Measurements from ENCODE around the gene ZNF532. TPM values are rescaled to one million over a fixed set of nuclear protein-coding genes. Genes with fewer than 3 reads are reported as not detected.
A peak's percentile ranks its signal among the peaks of the same experiment; 100 is the strongest.
"Not testable (repeated sequence)": the region's sequence is repeated elsewhere in the genome, so short reads cannot be mapped to it uniquely, and the experiment has no call there.

The ZNF532 gene
- total and polyA plus RNA-seq, 2 experiments from 2014 or later: 28.2 to 108 TPM

DNA sequence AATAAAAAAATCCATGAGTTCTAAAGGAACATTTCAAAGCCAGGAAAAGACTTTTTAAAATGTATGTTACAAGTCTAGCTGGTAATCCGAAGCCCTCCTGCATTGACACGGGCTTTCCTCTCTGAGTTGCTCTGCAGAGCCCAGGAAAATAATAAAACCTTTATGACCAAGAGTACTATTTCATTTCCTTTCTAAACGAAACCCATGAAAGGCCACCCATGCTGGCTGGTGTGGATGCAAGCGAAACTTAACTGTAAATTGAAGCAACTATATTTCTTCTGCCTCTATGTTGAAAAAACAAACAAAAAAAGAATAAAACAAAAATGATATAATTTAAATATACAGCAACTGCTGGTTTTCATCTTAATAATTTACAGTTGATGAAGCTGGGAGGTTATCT, 41.3 kb upstream of the ZNF532 start:
- H3K36me3 ChIP-seq: no peaks in the 10 kb centered on the region
- no peaks in the 10 kb centered on the region for H3K9me3 ChIP-seq (ENCODE audit: low read depth)
- no peaks in the 10 kb centered on the region for H3K27me3 ChIP-seq
- TF ChIP-seq CTCF (IDR thresholded peaks at IDR 0.05; ENCODE audit: low read depth, low read length): no peak
- no peak overlapping the region for H3K27ac ChIP-seq
- DNase-seq (ENCODE audit: low read depth in 1 of 2, low spot score in 1 of 2): no peak
- no peaks in the 10 kb centered on the region for H3K4me1 ChIP-seq (ENCODE audit: low read depth)
- no peak overlapping the region for H3K4me3 ChIP-seq

DNA sequence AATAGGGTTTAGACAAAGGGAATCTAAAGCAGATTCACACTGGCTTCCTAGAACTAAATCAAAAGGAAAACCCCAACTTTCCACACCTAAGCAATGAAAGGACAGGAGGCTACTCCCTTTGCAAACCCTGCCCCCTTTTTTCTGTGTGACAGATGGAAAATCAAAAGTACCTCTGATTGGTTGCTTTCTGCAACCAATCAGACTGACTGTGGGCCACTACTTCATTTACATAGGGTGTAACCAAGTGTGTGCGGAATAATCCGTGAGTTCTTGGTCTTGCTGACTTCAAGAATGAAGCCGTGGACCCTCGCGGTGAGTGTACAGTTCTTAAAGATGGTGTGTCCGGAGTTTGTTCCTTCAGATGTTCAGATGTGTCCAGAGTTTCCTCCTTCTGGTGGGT, 37.8 kb upstream of the ZNF532 start:
- H3K4me1 ChIP-seq (ENCODE audit: low read depth); H3K27me3 ChIP-seq; DNase-seq (ENCODE audit: low read depth in 1 of 2, low spot score in 1 of 2); H3K27ac ChIP-seq; H3K36me3 ChIP-seq; H3K9me3 ChIP-seq (ENCODE audit: low read depth); H3K4me3 ChIP-seq: not testable (repeated sequence)

DNA sequence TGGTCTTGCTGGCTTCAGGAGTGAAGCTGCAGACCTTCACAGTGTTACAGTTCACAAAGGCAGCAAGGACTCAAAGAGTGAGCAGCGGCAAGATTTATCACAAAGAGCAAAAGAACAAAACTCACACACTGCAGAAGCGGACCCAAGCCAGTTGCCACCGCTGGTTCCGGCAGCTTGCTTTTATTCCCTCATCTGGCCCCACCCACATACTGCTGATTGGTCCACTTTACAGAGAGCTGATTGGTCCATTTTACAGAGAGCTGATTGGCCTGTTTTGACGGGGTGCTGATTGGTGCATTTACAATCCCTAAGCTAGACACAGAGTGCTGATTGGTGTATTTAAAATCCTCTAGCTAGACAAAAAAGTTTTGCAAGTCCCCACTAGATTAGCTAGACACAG, 37.2 kb upstream of the ZNF532 start:
- no peaks in the 10 kb centered on the region for H3K27me3 ChIP-seq
- no peak overlapping the region for H3K4me3 ChIP-seq
- no peak overlapping the region for H3K27ac ChIP-seq
- no peak for TF ChIP-seq CTCF (IDR thresholded peaks at IDR 0.05; ENCODE audit: low read depth, low read length)
- no peaks in the 10 kb centered on the region for H3K4me1 ChIP-seq (ENCODE audit: low read depth)
- DNase-seq (ENCODE audit: low read depth in 1 of 2, low spot score in 1 of 2): no peak
- no peaks in the 10 kb centered on the region for H3K36me3 ChIP-seq
- no peaks in the 10 kb centered on the region for H3K9me3 ChIP-seq (ENCODE audit: low read depth)

GRCh38 chr18:58827886-58828285, 36.8 kb upstream of the ZNF532 start:
- no peak for TF ChIP-seq CTCF (IDR thresholded peaks at IDR 0.05; ENCODE audit: low read depth, low read length)
- H3K36me3 ChIP-seq: no peaks in the 10 kb centered on the region
- H3K27me3 ChIP-seq: no peaks in the 10 kb centered on the region
- H3K4me1 ChIP-seq (ENCODE audit: low read depth): no peaks in the 10 kb centered on the region
- H3K27ac ChIP-seq: no peak overlapping the region
- H3K9me3 ChIP-seq (ENCODE audit: low read depth): no peaks in the 10 kb centered on the region
- DNase-seq (ENCODE audit: low read depth in 1 of 2, low spot score in 1 of 2): no peak
- no peak overlapping the region for H3K4me3 ChIP-seq

DNA sequence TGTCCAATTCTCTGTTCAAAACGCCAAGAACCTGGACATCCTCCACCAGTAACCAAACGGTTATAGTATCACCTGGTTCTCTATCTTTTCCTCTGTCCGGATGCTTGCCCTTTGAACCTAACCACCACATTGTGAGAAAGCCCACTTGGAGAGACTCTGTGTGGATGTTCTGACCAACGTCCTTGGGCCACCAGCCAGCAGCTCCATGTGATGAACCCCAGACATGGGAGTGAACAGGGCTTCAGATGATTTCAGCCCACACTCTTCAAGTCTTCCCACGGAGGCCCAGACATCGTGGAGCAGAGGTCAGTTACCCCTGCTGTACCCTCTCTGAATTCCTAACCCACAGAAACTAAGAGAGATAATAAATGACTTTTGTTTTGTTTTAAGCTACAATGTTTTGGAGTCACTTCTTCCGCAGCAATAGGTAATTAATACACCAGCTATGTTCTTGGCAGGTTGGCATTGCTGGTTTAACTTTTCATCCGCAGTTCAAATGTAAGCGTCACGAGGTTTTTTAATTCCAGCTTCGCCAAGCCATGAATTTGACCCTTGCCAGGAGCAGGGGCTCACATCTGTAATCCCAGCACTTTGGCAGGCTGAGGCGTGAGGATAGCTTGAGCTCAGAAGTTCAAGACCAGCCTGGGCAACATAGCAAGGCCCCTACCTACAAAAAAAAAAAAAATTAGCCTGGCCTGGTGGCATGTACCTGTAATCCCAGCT, 36.1 kb upstream of the ZNF532 start:
- Histone ChIP-seq H3K36me3 (no peaks in the 10 kb centered on the region), H3K9me3 (ENCODE audit: low read depth) (no peaks in the 10 kb centered on the region), H3K4me3 (no peak overlapping the region), H3K27me3 (no peaks in the 10 kb centered on the region), H3K27ac (no peak overlapping the region), H3K4me1 (ENCODE audit: low read depth) (no peaks in the 10 kb centered on the region)
- peak in 1 of 2 donors; percentile 41 for DNase-seq (ENCODE audit: low read depth in 1 of 2, low spot score in 1 of 2)
- no peak for TF ChIP-seq CTCF (IDR thresholded peaks at IDR 0.05; ENCODE audit: low read depth, low read length)

DNA sequence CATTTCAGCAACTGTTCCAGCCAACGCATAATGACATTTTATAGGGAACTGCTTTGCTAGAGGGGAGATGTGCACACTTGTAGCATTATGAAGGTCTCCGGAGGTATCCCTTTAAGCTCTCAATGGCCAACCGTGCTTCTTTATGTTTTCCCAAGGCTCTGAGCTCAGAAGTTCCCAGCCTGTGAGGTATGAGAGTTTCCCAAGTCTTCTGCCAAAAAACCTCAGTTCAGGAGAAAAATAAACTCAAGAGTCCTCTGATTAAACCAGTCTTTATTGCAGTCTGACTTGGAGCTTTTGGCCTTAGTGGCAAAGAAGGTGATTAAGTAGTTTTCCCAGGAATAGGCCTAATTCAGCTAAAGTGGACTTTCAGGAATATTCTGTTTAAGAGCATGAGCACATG, 35.4 kb upstream of the ZNF532 start:
- no peak for TF ChIP-seq CTCF (IDR thresholded peaks at IDR 0.05; ENCODE audit: low read depth, low read length)
- no peaks in the 10 kb centered on the region for H3K9me3 ChIP-seq (ENCODE audit: low read depth)
- no peak overlapping the region for H3K4me3 ChIP-seq
- no peaks in the 10 kb centered on the region for H3K4me1 ChIP-seq (ENCODE audit: low read depth)
- DNase-seq (ENCODE audit: low read depth in 1 of 2, low spot score in 1 of 2): no peak
- H3K27ac ChIP-seq: no peak overlapping the region
- no peaks in the 10 kb centered on the region for H3K36me3 ChIP-seq
- no peaks in the 10 kb centered on the region for H3K27me3 ChIP-seq

GRCh38 chr18:58829886-58830285, 34.8 kb upstream of the ZNF532 start:
- H3K36me3 ChIP-seq; DNase-seq (ENCODE audit: low read depth in 1 of 2, low spot score in 1 of 2); H3K27me3 ChIP-seq; H3K27ac ChIP-seq; H3K4me3 ChIP-seq; H3K4me1 ChIP-seq (ENCODE audit: low read depth); H3K9me3 ChIP-seq (ENCODE audit: low read depth): not testable (repeated sequence)

Measured in cardiac muscle cell (in vitro differentiated cells and primary cell).